K562 treated with DMSO at 1 percent for 12 hours (cell line): ENCODE data around the gene NELFB. TPM values are rescaled to one million over a fixed set of nuclear protein-coding genes. Genes with fewer than 3 reads are reported as not detected.

Source experiments
- total RNA-seq: library from RNA; unstranded; fragments of 300-600 nt; gene quantifications from 2 replicates; pipeline ENCODE4 v1.2.3, GENCODE V29; 2022; ENCODE audit not compliant: insufficient read depth

Gene NELFB
- total RNA-seq: 77.5 and 88.0 TPM in 2 replicates

GRCh38 chr9:137254624-137255447 is at the start of gene NELFB:
Gene NELFB (plus strand): TSS chr9:137255327.

GRCh38 chr9:137222190-137223077 is 32.7 kb upstream of the NELFB start, which contains the start of gene RNF208:
Gene RNF208 (minus strand): TSS chr9:137222240. CDS start chr9:137221212, 1,028 bp downstream.

DNA sequence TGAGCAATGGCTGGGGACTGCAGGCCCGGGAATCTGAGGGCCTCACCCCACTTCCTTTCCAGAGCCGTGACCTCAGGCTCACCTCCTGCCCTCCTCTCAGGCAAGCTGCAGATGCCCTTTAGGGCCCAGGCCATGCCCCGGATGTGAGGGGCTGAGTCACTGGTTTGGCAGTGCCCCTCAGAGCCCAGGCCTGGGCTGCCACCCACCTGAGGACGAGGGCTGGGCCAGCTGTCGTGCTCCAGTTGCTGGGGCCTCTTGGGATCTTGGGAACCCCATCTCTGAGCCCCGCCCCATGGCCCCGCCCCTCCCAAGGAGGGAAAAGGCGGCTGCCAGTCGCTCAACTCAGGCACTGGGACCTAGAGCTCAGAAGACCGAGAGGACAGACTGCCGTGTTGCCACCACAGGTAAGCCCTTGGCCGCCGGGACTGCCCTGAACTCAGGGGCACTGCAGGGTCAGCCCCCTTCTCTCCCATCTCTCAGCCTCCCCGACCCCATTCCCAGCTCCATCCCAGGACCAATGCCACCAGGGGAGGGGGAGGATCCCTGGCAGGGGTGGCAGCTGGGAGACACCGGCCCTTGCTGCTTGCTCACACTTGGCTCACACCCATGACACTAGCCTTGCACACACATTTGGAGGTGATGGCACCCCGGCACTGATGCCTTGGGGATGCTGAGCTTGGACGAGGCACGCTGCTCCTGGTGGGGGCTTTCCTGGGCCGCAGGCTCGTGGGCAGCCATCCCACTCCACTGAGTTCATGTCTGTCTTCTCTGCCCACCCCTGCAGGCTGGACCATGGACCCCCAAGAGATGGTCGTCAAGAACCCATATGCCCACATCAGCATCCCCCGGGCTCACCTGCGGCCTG is 30.1 kb upstream of the NELFB start, which contains the start of gene CYSRT1:
Gene CYSRT1 (plus strand): TSS at position 345 of the 865 bp plus-strand sequence. CDS start 448 bp downstream, at position 793.

GRCh38 chr9:137227054-137227852 is 27.9 kb upstream of the NELFB start, which contains the start of gene RNF224:
Gene RNF224 (plus strand): TSS chr9:137227502. CDS start chr9:137228336, 834 bp downstream.

DNA sequence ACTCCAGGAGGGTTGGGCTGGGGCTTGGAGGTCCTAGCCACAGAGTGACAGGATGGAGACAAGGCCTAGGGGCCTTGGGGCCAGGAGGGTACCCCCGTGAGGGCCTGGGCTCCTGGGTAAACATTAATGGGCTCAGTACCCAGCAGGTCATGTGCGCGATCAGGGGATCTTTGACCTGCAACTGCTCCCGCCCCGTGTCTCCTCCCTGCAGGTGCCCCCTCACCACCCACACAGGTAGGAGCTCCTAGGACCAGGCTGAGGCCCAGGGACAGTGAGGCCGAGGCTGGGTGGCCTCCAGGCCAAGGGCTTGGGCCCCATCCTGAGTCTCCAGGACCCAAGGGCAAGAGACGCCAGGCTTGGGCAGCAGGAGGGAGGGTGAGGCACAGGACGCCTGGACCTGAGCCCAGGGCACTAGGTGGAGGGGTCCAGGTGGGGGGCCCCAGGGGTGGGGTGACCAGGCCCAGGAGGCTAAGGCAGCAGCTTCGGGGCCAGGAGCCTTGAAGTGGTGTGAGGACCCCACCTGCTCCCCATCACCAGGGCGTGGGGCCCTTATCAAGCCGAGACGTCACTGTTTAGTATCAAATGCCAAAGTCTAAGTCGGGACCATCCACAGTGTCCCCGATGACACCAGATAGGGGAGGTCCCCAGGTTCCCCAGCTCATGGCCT is 24.3 kb upstream of the NELFB start, which contains the start of gene SLC34A3:
Gene SLC34A3 (plus strand): TSS at position 197 of the 667 bp plus-strand sequence. CDS start 802 bp downstream, outside the sequence.

GRCh38 chr9:137240841-137241489 is 14.2 kb upstream of the NELFB start, which contains the start of gene TUBB4B:
Gene TUBB4B (plus strand): TSS chr9:137241287. CDS start chr9:137241361, 74 bp downstream.

GRCh38 chr9:137251194-137251461 is 4.0 kb upstream of the NELFB start, which contains the start of gene STPG3:
Gene STPG3 (plus strand): TSS chr9:137251286. CDS start chr9:137251287, 1 bp downstream.

GRCh38 chr9:137277329-137278041 is 22.4 kb downstream of the NELFB start, which contains the start of gene TOR4A:
Gene TOR4A (plus strand): TSS chr9:137277726. CDS start chr9:137278690, 964 bp downstream.

DNA sequence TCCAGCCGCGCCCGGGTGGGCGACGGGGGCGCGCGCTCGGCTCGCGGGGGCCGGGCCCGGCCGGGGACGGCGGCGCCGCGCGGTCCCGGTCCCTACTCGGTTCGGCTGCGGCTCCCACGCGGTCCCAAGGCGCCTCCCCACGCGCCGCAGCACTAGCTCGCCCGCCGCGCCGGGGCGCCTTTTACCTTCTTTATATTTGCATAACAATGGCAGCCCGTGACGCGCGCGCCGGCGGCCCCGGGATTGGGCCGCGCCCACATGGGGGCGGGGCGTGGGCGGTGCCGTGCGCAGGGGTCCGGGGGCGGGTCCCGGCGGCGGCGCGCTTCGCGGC is 47.0 kb downstream of the NELFB start, which contains the start of gene NRARP:
Gene NRARP (minus strand): TSS at position 154 of the 331 bp plus-strand sequence. CDS start 343 bp downstream, outside the sequence.

Other genes with a start within 250 kb of the NELFB start
- 5.4 and 10.9 TPM in 2 replicates for gene ABCA2, start 227.1 kb upstream of the NELFB start, total RNA-seq
- gene FUT7, start 223.2 kb upstream of the NELFB start, total RNA-seq: not detected in 2 replicates
- gene NPDC1, start 209.2 kb upstream of the NELFB start, total RNA-seq: 1.0 and 4.3 TPM in 2 replicates
- gene ENTPD2, start 201.3 kb upstream of the NELFB start, total RNA-seq: not detected in 2 replicates
- 17.4 and 28.8 TPM in 2 replicates for gene SAPCD2, start 184.8 kb upstream of the NELFB start, total RNA-seq
- 5.9 and 8.8 TPM in 2 replicates for gene UAP1L1, start 177.8 kb upstream of the NELFB start, total RNA-seq
- gene MAN1B1, start 168.3 kb upstream of the NELFB start, total RNA-seq: 47.0 and 51.4 TPM in 2 replicates
- gene DPP7, start 140.6 kb upstream of the NELFB start, total RNA-seq: 194 and 200 TPM in 2 replicates
- 0.85 TPM in 1 of 2 replicates, not detected in the other for gene GRIN1, start 116.2 kb upstream of the NELFB start, total RNA-seq
- not detected in 2 replicates for gene LRRC26, start 85.3 kb upstream of the NELFB start, total RNA-seq
- not detected in 2 replicates for gene TMEM210, start 83.3 kb upstream of the NELFB start, total RNA-seq
- gene ANAPC2, start 66.8 kb upstream of the NELFB start, total RNA-seq: 35.8 and 51.1 TPM in 2 replicates
- 138 and 226 TPM in 2 replicates for gene SSNA1, start 66.7 kb upstream of the NELFB start, total RNA-seq
- gene TPRN, start 54.6 kb upstream of the NELFB start, total RNA-seq: 23.4 and 26.9 TPM in 2 replicates
- gene TMEM203, start 49.7 kb upstream of the NELFB start, total RNA-seq: 54.3 and 56.7 TPM in 2 replicates
- gene NDOR1, start 49.6 kb upstream of the NELFB start, total RNA-seq: 12.6 and 31.3 TPM in 2 replicates
- gene RNF208, start 33.1 kb upstream of the NELFB start, total RNA-seq: 7.4 and 10.2 TPM in 2 replicates
- 0.98 TPM in 1 of 2 replicates, not detected in the other for gene CYSRT1, start 30.2 kb upstream of the NELFB start, total RNA-seq
- not detected in 2 replicates for gene RNF224, start 27.8 kb upstream of the NELFB start, total RNA-seq
- gene SLC34A3, start 24.4 kb upstream of the NELFB start, total RNA-seq: not detected in 2 replicates
- 804 and 847 TPM in 2 replicates for gene TUBB4B, start 14.0 kb upstream of the NELFB start, total RNA-seq
- gene STPG3, start 4.0 kb upstream of the NELFB start, total RNA-seq: not detected in 2 replicates
- 52.4 and 66.1 TPM in 2 replicates for gene TOR4A, start 22.4 kb downstream of the NELFB start, total RNA-seq
- 15.8 and 25.4 TPM in 2 replicates for gene NRARP, start 46.9 kb downstream of the NELFB start, total RNA-seq
- gene EXD3, start 167.8 kb downstream of the NELFB start, total RNA-seq: 10.2 and 10.6 TPM in 2 replicates
- gene NOXA1, start 168.1 kb downstream of the NELFB start, total RNA-seq: 1.6 TPM in 2 replicates
- gene ENTPD8, start 186.0 kb downstream of the NELFB start, total RNA-seq: 0.38 TPM in 1 of 2 replicates, not detected in the other
- gene NSMF, start 204.0 kb downstream of the NELFB start, total RNA-seq: 34.2 and 45.7 TPM in 2 replicates